ENCODE results near the gene ZNF764. TPM values are rescaled to one million over a fixed set of nuclear protein-coding genes. Genes with fewer than 3 reads are reported as not detected.
"Not testable (repeated sequence)": the region's sequence is repeated elsewhere in the genome, so short reads cannot be mapped to it uniquely, and the experiment has no call there.

The ZNF764 gene
- total RNA-seq, 1 donor, result 7.6 TPM

DNA sequence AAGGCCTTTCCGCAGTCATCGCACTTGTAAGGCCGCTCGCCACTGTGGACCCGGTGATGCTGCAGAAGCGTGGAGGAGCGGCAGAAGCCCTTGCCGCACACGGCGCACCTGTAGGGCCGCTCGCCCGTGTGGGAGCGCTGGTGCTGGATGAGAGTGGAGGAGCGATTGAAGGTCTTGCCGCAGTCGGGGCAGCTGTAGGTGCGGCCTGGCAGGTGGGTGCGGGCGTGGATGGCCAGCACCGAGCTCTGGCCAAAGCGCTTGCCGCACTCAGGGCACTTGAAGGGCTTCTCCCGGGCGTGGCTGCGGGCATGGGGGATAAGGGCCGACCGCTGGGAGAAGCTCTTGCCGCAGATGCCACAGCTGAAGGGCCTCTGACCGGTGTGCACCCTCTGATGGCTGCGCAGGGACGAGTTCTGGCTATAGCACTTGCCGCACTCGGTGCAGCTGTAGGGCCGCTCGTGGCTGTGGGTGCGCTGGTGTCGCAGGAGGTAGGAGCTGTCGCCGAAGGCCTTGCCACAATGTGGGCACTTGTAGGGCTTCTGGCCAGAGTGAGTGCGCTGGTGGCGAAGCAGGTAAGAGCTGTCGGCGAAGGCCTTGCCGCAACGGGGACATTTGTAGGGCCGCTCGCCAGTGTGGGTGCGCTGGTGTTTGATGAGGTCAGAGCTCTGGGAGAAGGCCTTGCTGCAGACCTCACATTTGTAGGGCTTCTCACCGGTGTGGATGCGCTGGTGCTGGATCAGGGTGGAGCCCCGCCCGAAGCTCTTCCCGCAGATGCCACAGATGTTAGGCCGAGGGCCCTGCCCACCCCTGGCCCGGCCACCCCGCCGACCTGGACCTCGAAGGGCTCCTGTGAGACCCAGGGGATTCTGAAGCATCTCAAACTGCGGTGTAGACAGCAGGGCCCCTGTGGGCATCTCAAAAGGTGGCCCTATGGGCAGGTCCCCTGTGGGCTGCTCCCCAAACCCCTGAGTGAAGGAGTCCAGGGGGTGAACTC lies 33.3 kb downstream of the ZNF764 start:
- no peak overlapping the region for H3K4me2 ChIP-seq (ENCODE audit: insufficient read depth, low read length)

DNA sequence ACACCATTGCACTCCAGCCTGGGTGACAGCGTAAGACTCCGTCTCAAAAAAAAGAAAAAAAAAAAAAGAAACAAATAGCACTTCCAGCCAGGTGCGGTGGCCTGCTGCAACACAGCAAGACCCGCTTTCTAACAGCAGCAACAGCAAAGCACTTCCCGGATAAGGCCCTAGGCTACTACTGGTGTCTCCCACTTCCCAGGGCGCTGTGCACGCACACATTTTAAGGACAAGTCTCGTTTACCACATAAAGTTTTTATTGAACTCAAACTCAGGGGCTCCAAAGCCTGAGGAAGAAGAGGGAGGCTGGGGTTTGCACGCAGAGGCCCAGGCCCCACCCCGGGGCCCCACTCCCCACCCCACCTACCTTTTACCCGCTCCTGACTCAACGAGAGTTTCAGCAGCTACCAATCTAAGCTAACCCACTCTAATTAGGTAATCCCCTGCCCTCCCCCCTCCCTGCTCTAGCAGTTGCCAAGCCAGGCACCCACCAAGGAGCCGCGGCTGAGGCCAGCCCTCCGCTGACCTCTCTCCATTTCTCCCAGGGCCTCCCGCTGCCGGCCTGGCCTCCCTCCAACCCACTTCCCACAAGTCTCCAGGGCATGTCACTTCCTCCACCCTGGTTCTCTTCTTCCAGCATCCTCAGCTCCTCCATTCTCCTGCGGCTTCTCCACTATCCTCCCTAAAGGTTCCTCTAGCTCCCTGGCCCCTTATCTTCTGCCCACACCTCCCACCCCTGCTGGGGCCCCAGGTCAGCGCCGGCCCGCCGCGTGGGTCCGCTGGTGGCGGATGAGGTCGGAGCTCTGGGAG lies 34.2 kb downstream of the ZNF764 start:
- H3K36me3 ChIP-seq (ENCODE audit: insufficient read depth, low read length), result peaks cover 10% of the 10 kb centered on the region

More for the DNA sequence above, 33.3 kb downstream of the ZNF764 start:
- Histone ChIP-seq H3K4me3 (ENCODE audit: insufficient read depth, low read length) (no peak overlapping the region), H4K20me1 (ENCODE audit: insufficient read depth, low read length) (no peaks in the 10 kb centered on the region), H3K27me3 (ENCODE audit: insufficient read depth, low read length) (no peaks in the 10 kb centered on the region), H3K4me1 (ENCODE audit: insufficient read depth, low read length) (peaks cover 6% of the 10 kb centered on the region), H3K36me3 (ENCODE audit: insufficient read depth, low read length) (peaks cover 10% of the 10 kb centered on the region), H3K79me2 (ENCODE audit: insufficient read depth, low read length) (no peaks in the 10 kb centered on the region), H3K27ac (ENCODE audit: low read depth, low read length) (no peak overlapping the region), H2AFZ (ENCODE audit: low read length) (no peak overlapping the region), H3K9me3 (ENCODE audit: low read depth, low read length) (no peaks in the 10 kb centered on the region)
- TF ChIP-seq, protein P1, sequence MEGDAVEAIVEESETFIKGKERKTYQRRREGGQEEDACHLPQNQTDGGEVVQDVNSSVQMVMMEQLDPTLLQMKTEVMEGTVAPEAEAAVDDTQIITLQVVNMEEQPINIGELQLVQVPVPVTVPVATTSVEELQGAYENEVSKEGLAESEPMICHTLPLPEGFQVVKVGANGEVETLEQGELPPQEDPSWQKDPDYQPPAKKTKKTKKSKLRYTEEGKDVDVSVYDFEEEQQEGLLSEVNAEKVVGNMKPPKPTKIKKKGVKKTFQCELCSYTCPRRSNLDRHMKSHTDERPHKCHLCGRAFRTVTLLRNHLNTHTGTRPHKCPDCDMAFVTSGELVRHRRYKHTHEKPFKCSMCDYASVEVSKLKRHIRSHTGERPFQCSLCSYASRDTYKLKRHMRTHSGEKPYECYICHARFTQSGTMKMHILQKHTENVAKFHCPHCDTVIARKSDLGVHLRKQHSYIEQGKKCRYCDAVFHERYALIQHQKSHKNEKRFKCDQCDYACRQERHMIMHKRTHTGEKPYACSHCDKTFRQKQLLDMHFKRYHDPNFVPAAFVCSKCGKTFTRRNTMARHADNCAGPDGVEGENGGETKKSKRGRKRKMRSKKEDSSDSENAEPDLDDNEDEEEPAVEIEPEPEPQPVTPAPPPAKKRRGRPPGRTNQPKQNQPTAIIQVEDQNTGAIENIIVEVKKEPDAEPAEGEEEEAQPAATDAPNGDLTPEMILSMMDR (IDR thresholded peaks at IDR 0.05; ENCODE audit: extremely low read depth, low read depth, low read length), result no peak
- peak; percentile 73 for DNase-seq (ENCODE audit: insufficient read length, low spot score, missing footprints)

DNA sequence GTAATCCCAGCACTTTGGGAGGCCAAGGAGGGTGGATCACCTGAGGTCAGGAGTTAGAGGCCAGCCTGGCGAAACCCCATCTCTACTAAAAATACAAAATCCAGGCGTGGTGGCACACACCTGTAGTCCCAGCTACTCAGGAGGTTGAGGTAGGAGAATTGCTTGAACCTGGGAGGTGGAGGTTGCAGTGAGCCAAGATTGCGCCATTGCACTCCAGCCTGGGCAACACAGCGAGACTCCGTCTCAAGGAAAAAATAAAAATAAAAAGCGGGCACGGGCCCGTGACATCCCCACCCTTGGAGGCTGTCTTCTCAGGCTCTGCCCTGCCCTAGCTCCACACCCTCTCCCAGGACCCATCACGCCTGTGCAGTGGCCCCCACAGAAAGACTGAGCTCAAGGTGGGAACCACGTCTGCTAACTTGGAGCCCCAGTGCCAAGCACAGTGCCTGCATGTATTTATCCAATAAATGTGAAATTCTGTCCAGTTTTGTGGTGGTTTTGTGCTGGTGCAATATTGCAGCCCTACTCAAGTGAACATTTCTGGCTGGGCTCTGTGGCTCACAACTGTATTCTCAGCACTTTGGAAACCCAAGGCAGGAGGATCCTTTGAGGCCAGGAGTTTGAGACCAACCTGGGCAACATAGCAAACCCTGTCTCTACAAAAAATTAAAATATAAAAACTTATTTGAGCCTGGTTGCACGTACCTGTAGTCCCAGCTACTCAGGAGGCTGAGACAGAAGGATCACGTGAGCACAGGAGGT lies 35.3 kb downstream of the ZNF764 start:
- not testable (repeated sequence) for H3K27ac ChIP-seq (ENCODE audit: low read depth, low read length); H3K9me3 ChIP-seq (ENCODE audit: low read depth, low read length)
- DNase-seq (ENCODE audit: insufficient read length, low spot score, missing footprints), result peak; percentile 55

More for the DNA sequence above, 34.2 kb downstream of the ZNF764 start:
- H3K27ac ChIP-seq (ENCODE audit: low read depth, low read length), result no peak overlapping the region
- H4K20me1 ChIP-seq (ENCODE audit: insufficient read depth, low read length), result no peaks in the 10 kb centered on the region
- no peak overlapping the region for H3K4me2 ChIP-seq (ENCODE audit: insufficient read depth, low read length)
- peaks cover 6% of the 10 kb centered on the region for H3K4me1 ChIP-seq (ENCODE audit: insufficient read depth, low read length)
- no peak overlapping the region for H3K4me3 ChIP-seq (ENCODE audit: insufficient read depth, low read length)
- H3K9me3 ChIP-seq (ENCODE audit: low read depth, low read length), result no peaks in the 10 kb centered on the region
- no peak overlapping the region for H2AFZ ChIP-seq (ENCODE audit: low read length)
- TF ChIP-seq, protein P1 (IDR thresholded peaks at IDR 0.05; ENCODE audit: extremely low read depth, low read depth, low read length), result no peak
- no peaks in the 10 kb centered on the region for H3K79me2 ChIP-seq (ENCODE audit: insufficient read depth, low read length)
- no peaks in the 10 kb centered on the region for H3K27me3 ChIP-seq (ENCODE audit: insufficient read depth, low read length)
- DNase-seq (ENCODE audit: insufficient read length, low spot score, missing footprints), result peak; percentile 82

DNA sequence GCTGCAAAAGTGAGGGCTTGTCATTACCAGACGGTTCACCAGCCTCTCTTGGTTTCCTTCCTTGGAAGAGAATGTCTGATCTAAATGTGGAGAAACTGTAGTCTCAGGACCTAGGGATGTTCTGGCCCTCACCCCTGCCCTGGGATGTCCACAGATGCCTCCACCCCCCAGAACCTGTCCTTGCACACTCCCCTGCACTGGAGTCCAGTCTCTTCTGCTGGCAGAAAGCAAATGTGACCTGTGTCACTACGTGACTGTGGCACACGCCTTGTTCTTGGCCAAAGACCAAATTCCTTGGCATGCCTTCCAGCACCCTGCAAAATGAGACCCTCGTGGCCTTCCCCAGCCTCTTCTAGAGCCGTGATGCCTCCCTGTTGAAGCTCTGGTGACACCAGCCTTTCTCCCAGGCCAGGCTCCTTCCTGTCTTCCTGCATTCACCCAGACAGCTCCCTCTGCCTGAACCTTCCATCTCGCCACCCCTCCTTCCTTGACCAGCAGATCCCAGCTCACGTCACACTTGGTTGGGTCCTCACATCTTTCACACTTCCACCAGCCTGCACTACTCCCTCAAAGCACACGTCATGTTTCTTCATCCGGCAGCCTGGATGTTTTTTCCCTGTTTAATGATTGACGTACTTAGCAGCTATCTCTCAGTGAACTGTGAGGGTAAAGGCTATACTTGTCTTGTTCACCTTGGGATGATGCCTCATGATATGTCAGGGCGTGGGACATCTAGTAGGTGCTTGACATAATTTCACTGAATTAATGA lies 36.1 kb downstream of the ZNF764 start:
- Histone ChIP-seq H3K4me2 (ENCODE audit: insufficient read depth, low read length) (no peak overlapping the region), H3K4me1 (ENCODE audit: insufficient read depth, low read length) (no peaks in the 10 kb centered on the region), H3K27me3 (ENCODE audit: insufficient read depth, low read length) (no peaks in the 10 kb centered on the region), H2AFZ (ENCODE audit: low read length) (no peak overlapping the region), H4K20me1 (ENCODE audit: insufficient read depth, low read length) (no peaks in the 10 kb centered on the region), H3K79me2 (ENCODE audit: insufficient read depth, low read length) (no peaks in the 10 kb centered on the region), H3K9me3 (ENCODE audit: low read depth, low read length) (no peaks in the 10 kb centered on the region), H3K27ac (ENCODE audit: low read depth, low read length) (no peak overlapping the region), H3K36me3 (ENCODE audit: insufficient read depth, low read length) (peaks cover 10% of the 10 kb centered on the region), H3K4me3 (ENCODE audit: insufficient read depth, low read length) (no peak overlapping the region)
- TF ChIP-seq, protein P1 (IDR thresholded peaks at IDR 0.05; ENCODE audit: extremely low read depth, low read depth, low read length), result no peak
- DNase-seq (ENCODE audit: insufficient read length, low spot score, missing footprints), result peak; percentile 84

More for the DNA sequence above, 35.3 kb downstream of the ZNF764 start:
- H3K4me1 ChIP-seq (ENCODE audit: insufficient read depth, low read length); H3K4me3 ChIP-seq (ENCODE audit: insufficient read depth, low read length); H3K27me3 ChIP-seq (ENCODE audit: insufficient read depth, low read length); H3K4me2 ChIP-seq (ENCODE audit: insufficient read depth, low read length); H3K79me2 ChIP-seq (ENCODE audit: insufficient read depth, low read length); H4K20me1 ChIP-seq (ENCODE audit: insufficient read depth, low read length); H2AFZ ChIP-seq (ENCODE audit: low read length): not testable (repeated sequence)
- peaks cover 10% of the 10 kb centered on the region for H3K36me3 ChIP-seq (ENCODE audit: insufficient read depth, low read length)
